GM21515 (cell line): ENCODE data around the gene MAG.

Source experiments
- ATAC-seq: cut with Tn5 transposase; IDR thresholded peaks from one replicate; pipeline ENCODE4 v1.9.1; 2021; ENCODE audit not compliant: unreplicated experiment

MAG gene

DNA sequence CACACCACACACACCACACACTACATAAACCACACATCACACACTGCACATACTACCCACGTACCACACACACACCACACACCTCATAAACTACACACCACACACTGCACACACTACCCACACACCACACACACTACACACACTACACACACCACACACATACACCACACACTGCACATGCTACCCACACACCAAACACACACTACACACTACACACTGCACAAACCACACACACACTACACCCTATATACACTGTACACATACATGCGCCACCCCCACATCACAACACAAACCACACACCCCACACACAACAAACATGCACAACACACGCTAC is 5.5 kb downstream of the MAG start:
- no peak for ATAC-seq

DNA sequence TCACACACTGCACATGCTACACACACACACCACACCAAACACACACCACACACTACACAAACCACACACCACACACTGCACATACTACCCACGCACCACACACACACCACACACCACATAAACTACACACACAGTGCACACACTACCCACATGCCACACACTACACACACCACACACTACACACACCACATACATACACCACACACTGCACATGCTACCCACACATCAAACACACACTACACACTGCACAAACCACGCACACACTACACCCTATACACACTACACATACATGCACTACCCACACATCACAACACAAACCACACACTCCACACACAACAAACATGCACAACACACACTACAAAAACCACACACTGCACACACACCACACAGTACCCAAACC is 6.0 kb downstream of the MAG start:
- no peak for ATAC-seq

- ATAC-seq: no peak
These were observed 6.6 kb downstream of the MAG start for GRCh38 chr19:35298561-35298972.

GRCh38 chr19:35299523-35300338 is 7.8 kb downstream of the MAG start:
- no peak for ATAC-seq

DNA sequence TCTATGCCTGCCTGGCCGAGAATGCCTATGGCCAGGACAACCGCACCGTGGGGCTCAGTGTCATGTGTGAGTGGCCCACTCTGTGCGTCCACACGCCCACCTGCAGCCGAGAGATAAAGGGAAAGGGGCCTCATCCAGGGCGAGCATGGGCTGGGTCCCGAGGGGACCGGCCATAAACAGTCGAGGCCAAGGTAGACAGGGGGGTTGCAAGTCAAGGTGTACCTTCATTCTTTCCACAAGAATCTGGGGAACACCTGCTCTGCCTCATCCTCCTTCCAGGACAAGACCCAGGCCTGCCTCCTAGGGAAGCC is 8.3 kb downstream of the MAG start:
- ATAC-seq: no peak

GRCh38 chr19:35301961-35302360 is 10.0 kb downstream of the MAG start:
- no peak for ATAC-seq

GRCh38 chr19:35302446-35302845 is 10.5 kb downstream of the MAG start:
- ATAC-seq: no peak

- no peak for ATAC-seq
These were observed 11.5 kb downstream of the MAG start for GRCh38 chr19:35303357-35303915.

DNA sequence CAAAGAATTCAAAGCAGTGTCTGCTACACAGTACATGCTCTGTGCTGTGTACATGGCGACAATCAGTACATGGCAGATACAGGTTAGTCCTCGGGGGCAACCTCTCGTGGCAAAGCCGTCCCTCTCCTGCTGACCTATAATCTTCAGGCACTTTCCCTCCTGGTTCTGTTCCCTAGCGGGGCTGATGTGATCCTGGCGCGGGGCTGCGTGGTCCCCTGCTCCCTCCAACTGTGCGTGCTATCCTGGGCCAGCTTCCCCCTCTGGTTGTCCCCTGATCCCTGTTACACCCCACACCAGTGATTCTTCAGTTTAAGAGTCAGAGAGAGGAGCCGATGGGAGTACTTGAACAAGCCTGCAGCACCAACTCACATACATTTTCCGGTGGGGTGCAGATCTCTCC is 12.1 kb downstream of the MAG start:
- ATAC-seq: no peak

DNA sequence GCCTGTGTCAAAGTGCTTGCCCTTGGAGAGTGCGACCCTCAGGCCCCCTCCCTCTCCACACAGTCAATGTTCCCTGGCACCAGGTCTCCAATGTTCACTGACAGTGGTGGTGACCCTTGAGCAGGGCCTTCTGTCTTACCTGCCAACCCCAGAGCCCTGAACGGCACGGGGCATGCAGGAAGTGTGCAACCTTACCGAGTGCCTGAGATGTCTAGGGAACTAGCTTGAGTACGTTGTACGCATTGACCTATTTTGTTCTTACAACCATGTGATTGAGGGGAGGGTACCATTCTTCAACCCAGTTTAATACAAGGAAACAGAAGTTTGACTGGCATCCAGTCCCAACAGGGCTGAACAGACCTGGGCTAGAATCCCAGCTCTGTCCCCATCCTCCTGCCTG is 13.2 kb downstream of the MAG start:
- ATAC-seq: no peak

DNA sequence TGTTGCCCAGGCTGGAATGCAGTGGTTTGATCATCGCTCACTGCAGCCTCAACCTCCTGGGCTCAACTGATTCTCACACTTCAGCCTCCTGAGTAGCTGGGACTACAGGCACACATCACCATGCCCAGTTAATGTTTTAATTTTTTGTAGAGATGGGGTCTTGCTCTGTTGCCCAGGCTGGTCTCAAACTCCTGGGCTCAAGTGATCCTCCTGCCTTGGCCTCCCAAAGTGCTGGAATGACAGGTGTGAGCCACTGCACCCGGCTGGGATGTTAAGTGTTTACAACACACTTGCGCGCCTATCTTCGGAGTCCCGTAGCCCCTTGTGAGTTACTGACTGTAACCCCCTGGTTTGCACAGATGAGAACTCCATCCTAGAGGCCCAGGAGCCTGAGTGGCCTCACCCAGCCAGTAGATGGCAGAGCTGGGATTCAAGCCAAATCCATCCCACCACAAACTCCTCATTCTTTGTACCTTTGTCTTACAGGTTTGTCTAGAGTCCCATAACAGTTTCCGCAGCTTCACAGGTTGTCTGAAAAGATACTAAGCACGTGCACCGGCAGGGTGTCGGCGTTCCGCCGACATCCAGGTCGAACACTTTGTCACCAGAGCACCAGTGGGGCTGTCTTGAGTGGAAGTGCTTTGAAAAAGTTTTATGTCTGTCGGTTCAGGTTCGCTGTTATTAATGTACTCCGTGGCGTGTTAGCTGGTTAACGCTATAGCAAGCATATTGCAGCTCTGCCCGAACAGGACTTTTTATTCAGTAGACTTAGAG is 14.7 kb downstream of the MAG start:
- ATAC-seq: no peak

GRCh38 chr19:35307931-35308330 is 16.0 kb downstream of the MAG start:
- no peak for ATAC-seq

- no peak for ATAC-seq
These were observed 16.9 kb downstream of the MAG start for GRCh38 chr19:35308910-35309309.

- ATAC-seq: no peak
These were observed 17.7 kb downstream of the MAG start for GRCh38 chr19:35309481-35310279.

DNA sequence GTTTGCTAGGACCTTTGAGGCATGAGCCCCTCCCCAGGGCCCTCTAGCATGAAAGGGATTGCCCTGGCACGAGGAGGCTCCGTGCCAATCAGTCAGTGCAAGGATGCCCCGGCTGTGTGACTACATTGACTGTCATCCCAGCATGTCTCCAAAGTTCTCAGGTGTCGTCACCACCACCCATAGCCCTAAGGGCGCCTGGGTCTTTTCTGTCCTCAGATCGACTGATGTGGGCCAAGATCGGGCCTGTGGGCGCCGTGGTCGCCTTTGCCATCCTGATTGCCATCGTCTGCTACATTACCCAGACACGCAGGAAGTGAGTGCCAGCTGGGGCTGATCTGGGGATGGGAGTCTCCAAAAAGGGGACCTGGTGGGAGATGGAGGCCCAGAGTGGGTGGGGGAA is 18.4 kb downstream of the MAG start:
- no peak for ATAC-seq

DNA sequence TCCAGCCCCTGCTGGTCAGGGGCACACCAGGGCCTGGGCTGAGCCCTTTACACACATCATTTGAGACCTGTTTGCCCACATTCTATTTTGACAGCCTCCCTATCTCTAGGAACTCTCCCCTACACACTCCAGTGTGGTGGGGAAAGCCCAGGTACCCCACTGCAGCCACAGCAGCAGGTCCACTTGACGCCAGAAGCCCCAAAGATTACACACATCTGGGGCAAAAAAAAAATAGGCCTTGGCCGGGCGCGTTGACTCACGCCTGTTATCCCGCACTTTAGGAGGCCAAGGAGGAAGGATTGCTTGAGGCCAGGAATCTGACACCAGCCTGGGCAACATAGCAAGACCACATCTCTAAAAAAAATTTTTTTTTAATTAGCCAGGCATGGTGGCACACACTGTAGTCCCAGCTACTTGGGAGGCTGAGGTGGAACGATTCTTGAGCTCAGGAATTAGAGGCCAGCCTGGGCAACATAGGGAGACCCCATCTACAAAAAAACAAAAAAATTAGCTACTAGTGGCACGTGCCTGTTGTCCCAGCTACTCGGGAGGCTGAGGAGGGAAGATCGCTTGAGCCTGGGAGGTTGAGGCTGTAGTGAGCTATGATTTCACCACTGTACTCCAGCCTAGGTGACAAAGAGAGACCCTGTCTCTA is 19.0 kb downstream of the MAG start:
- ATAC-seq: no peak

DNA sequence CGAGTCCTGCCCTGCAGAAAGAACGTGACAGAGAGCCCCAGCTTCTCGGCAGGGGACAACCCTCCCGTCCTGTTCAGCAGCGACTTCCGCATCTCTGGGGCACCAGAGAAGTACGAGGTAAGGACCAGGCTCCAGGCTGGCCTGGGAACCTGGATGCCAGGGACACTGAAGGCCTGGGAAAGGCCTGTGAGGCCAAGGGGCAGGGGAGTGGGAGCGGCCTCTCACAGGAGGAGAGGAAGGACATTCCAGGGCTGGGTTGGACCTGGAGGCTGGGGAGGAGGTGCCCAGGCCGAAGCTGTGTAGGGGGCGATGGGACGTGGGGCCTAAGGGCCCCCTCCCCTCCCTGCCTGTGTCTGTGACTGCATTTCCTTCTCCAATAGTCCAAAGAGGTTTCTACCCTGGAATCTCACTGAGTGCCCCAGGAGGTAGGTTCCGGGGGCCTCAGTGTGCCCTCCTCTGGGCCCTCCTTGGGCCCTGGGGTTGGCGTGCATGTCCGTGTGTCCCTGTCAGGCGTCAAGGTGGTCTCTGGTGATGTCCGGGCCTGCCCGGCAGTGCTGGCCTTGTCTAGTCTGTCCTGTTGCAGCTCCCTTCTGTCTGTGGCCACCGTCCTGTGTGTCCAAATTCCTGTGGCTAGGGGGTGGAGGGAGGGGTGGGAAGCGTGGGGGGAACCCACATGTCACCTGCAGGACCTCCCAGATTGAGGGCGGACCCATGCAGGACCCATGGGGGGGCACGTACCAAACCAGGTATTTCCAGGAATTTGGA is 20.1 kb downstream of the MAG start:
- no peak for ATAC-seq

- ATAC-seq: no peak
These were observed 21.6 kb downstream of the MAG start for GRCh38 chr19:35313587-35313986.

- no peak for ATAC-seq
These were observed 22.1 kb downstream of the MAG start for GRCh38 chr19:35314031-35314430.

GRCh38 chr19:35314858-35315470 is 23.0 kb downstream of the MAG start:
- no peak for ATAC-seq
